GM18517 (cell line): Measurements from ENCODE around the gene EIPR1.

ENCODE experiments used
- ATAC-seq: cut with Tn5 transposase; IDR thresholded peaks from one replicate; pipeline ENCODE4 v1.9.1; 2021; ENCODE audit warnings: mild to moderate bottlenecking, moderate library complexity; ENCODE audit not compliant: unreplicated experiment

Gene EIPR1

DNA sequence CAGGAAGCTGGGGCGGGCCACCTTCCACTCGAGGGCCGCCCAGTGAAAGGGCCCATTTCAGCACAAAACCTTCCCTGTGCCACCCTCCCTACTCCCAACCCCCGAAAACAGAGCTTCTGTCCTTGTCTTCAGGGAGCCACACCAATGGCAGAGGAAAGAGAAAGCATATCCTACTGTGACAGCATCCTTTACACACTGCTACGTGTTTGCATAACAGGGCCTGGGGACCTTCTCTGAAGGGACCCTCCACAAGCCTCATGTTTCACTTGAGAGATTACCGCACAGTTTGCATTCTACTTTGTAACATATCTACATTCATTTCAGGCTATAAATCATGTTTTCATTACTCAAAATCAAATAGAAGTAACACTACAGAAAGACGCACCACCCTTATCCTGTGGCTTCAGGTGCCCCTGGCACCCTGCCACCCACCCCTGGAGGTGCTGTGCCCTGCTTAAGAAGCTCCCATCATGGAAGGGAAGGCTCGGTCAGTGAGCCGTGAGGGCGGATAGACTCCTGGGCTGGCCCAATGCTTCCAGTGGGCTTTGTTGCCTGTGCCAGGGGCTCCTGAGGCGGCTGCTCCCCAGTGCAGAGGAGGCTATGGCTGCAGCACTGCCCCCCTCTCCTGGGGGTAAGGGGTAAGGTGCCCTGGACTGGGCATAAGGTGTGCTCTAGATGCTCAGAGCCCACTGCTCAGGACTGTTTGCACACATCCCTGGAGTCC, 52.0 kb downstream of the EIPR1 start:
- no peak for ATAC-seq

DNA sequence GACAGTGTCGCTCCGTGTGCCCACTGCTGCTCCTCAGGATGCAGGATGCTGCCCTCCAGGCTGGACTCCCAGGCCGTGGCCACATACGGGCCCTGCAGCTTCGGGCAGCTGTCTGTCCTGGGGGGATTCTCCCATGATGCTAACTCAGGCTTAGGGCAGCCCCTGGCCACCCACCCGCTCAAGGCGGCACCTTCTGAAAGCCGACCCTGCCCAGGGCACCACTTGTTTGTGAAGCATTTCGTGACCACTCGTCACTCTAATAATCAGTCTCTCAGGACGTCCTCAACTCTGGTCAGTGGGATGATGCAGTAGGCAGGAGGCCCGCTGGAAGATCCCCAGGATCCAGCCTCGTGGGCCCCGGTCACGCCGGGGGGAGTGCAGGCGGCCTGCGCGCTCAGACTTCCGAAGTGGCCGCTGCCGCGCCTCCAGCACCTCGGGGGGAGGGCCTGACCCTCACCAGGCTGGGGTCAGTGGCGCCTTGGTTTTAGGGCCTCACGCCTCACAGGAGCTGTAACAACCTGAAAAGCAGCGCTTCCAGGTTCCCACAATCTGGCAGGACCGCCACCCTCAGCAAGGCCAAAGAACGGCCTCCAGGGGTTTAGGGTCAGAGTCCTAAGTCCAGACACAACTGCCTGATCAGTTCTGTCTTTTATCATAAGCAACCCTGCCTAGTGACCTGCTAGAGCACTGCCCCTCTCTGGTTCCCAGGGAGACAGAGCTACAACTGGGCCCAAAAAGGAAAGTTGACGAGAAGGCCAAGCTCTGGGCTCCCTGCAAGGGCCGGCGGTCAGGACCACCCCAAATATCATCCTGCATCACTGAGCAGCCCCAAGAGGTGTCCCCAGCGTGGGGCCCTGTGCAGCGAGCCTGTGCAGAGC, 53.0 kb downstream of the EIPR1 start:
- ATAC-seq, result no peak

DNA sequence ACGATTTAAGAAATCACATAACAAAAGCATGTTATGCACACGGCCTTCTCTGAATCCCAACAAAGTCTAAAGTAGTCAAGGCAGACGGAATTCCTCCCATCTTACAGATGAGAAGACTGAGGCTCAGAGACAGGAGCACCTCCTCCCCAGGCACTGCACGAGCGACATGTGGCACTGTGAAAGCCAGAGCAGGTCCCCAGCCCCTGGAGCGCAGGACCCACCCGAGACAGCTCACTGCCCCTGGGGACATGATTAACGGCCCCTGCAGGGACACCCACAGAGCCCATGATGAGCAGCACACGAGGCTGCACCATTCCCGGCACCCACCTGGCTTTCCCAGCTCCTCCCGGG, 53.6 kb downstream of the EIPR1 start:
- no peak for ATAC-seq

DNA sequence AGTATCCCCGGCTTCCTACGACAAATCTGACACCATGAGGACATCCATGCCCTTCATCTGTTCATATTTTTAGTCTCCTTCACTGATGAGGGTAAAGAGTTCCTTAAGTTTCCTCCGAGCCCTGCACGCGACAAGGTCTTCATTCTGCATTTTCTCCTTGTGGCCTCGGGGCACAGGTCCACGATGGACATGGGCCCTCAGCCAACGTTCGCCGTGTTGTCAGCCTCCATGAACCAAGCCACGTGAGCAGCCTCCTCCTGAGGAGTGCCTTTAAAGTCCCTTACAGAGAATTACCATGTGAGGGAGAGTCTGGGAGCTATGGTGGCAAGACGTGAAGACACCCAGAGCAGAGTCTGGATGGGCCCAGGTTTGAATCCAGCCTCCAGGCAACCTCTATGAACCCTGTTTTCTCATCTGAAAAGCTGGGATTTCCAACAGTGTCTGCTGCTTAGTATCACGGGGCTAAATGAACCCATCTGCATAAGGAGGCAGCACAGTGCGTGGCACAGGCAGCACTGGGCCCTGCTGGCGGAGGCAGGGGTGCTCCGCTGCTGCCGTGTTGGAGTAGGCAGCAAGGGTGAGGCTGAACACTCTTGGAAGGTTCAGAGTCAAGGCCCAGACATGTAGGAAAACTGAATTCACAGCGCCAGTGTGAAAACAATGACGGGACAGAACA, 54.1 kb downstream of the EIPR1 start:
- ATAC-seq, result no peak

DNA sequence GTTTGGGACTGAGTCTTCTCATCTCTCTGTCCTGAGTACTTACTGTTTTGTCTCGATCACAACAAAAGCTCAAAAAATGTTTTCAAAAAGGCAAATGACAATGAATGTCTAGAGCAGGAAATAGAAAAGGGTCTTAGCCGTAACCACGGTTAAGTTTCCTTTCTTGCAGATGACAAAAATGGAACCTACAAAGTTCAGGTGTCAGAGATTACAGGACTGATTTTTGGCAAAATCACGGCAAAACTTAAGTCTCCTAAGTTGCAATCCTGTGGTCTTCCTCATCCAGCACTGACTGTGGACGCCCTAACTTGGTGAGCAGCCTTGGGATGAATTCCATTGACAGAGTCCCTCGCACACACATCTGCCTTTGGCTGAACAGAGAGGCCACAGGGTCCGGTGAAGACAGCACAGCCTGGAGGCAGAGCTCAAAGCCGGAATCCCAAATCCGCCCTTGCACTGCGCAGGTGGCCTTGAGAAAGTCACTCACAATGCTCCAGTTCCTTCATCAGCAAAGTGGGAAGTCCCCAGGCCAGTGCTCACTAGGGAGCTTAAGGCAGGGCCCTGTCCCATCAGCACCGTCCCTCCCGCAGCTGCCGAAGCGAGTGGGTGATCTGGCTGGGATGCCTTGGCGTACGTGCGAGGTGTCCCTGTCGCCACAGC, 55.2 kb downstream of the EIPR1 start:
- ATAC-seq, result no peak

DNA sequence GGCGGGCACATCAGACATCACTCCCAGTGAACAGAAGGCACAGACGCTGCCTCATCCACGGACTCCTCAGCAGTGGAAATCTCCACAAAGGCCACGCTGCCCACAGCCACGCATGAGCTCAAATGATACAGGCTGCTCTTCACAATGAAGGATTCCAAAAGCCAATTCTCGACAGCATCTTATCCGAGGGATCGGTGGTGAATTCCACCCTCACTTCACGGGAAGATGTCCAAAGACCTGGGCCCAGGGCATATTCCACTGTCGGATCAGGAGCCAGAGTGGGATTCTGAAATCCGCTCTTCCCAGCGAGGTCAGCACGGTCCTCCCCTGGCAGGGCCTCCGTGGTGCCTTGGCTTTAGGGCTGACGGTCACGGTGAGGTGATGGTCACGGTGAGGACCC, 55.8 kb downstream of the EIPR1 start:
- no peak for ATAC-seq

DNA sequence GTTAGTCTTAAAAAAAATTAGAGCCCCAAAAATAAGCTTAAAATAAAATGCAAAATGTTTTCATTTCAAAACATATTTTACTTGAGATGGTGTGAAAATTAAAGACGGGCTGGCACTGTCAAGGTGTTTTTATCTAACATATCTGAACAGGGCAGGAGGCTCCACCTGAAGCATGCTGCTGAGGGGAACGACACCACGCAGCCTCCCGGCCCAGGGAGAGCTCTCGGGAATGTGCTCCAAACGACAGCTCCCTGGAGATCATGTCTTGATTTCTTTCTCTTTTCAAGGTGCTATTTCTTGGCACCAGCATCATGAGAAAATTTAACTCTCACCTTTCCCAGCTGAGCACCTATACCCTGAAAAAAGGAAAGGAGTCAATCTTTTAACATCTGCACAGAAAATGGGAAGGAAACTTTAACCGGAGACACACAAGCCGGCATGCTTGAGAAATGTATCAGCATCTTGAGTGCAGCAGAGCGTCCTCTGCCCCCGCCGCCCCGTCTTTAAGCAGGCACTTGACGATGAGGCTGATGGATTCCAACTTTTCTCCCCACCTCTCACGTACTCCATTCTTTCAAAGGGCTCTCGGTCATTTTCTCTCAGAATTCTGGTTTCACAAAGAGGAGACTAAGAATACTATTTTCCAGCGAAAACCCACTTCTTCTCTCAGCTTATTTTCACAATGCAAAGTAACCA, 56.6 kb downstream of the EIPR1 start:
- ATAC-seq, result no peak

DNA sequence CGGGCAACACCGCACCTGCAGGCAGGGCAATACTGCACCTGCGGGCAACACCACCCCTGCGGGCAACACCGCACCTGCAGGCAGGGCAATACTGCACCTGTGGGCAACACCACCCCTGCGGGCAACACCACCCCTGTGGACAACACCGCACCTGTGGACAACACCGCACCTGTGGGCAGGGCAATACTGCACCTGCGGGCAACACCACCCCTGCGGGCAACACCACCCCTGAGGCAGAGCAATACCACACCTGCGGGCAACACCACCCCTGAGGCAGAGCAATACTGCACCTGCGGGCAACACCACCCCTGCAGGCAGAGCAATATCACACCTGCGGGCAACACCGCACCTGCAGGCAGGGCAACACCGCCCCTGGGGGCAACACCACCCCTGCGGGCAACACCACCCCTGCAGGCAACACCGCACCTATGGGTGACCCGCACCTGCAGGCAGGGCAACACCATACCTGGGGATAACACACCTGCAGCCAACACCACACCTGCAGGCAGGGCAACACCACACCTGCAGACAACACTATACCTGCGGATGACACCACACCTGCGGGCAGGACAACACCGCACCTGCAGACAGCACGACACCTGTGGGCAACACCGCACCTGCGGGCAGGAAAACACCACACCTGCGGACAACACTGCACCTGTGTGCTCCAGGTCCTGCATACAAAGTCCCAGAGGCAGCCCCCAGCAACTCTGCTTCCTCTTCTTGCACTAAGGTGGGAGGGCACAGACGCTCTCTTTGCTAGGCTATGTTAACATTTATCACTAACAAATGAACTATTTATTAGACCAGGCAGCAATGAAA, 57.7 kb downstream of the EIPR1 start:
- no peak for ATAC-seq

DNA sequence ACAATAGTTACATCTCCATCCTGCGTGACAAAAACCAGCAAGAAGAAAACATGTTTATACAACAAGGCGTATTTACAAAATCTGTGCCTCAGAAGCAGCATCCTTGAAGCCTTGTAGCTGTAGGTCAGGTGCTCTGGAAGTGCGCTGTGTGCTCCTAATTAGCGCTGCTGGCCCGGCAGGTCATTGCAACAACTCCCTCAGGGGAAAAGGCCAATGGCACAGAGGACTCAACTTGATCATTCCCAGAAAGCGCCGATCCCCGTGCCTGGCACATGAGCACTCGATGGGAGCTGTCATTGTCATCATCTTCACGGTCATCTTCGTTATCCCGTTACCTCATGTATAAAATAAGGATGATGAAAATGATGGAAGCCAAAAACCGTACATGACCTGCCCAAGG, 58.5 kb downstream of the EIPR1 start:
- ATAC-seq, result no peak

DNA sequence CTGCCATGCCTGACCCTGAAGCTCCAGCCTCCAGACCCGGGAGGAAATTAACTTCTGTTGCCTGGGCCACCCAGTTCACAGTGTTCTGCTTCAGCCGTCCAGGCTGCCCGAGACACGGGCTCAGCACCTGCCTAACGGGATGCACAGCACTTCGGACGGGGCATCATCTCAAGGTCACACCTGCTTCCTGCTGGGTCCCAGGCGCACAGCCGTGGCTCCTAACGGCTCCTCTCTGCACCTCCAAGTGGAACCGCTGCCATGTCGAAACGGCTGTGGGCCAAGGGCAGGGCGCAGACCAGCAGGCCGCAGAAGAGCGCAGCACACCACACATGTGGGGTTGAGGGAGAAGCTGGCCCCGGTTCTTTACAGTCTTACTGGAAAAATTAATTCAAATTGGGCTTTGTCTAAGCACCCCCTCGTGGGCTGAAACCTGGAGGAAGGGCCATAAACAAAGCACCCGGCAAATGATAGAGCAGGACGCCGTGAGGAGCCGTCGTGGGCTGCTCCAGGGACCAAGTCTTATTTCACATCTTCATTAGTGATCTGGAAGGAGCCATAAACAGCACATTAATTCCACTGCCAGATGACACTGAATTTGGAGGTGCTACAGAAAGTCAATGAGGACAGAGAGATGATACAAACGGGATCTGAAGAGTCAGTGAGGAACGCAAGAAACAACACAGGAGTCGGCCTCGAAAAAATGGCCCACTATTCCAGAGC, 59.6 kb downstream of the EIPR1 start:
- no peak for ATAC-seq

DNA sequence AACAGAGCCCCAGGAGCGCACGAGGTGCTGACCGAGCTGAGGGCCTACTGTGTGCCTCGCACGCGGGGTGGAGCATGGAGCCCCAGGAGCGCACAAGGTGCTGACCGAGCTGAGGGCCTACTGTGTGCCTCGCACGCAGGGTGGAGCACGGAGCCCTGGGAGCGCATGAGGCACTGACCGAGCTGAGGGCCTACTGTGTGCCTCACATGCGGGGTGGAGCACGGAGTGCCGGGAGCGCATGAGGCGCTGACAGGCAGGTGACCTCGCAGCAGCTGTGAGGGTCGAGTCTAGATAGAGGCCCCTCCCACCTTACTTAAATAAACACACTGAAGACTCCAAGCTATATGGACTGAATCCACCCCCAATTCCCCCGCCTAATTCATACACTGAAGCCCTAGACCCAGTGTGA, 60.3 kb downstream of the EIPR1 start:
- ATAC-seq, result no peak

DNA sequence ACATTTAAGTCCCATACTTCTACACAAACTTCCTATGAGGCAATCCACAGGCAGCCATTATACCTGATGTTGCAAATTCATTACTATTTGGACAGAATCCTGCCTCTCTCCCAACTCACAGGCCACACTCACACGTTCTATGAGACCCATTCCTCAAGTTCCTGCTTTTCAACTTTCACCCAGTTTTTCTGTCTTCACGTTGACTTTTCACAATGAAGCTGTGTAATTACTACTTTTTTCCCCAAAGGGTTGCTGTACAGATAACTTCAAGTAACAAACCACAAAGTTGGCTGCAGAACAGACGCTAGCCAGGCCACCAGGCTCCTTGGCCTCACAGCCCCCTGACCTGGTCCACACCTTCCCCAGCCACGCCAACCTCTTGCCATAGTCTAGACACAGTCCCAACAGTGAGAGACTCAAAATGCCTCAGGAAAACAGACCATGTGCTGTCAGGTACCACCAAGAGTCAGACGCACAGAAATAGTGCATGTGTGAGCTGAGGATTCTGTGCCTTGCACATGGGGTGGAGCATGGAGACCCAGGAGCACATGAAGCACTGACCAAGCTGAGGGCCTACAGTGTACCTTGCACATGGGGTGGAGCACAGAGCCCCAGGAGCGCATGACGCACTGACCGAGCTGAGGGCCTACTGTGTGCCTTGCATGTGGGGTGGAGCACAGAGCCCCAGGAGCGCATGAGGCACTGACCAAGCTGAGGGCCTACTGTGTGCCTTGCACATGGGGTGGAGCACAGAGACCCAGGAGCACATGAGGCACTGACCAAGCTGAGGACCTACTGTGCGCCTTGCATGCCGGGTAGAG, 61.0 kb downstream of the EIPR1 start:
- ATAC-seq, result no peak

DNA sequence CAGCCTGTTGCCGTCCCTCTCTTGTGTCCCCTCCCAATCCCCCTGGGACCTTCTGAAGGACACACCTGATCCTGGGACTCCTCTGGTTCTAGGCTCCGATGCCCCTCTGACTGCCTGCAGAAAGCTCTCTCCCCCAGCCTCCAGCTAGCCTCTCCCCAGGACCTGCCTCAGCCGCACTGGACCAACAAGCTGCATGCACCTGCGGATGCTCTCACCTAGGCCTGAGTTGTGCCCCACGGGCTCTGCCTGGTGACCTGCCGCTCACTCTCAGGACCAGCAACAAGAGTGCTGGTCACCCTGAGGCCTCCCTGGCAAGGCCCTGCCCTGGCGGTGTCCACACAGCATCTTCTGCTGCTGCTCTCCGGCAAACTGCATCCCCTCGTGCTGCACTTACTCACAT, 63.0 kb downstream of the EIPR1 start:
- ATAC-seq, result no peak

DNA sequence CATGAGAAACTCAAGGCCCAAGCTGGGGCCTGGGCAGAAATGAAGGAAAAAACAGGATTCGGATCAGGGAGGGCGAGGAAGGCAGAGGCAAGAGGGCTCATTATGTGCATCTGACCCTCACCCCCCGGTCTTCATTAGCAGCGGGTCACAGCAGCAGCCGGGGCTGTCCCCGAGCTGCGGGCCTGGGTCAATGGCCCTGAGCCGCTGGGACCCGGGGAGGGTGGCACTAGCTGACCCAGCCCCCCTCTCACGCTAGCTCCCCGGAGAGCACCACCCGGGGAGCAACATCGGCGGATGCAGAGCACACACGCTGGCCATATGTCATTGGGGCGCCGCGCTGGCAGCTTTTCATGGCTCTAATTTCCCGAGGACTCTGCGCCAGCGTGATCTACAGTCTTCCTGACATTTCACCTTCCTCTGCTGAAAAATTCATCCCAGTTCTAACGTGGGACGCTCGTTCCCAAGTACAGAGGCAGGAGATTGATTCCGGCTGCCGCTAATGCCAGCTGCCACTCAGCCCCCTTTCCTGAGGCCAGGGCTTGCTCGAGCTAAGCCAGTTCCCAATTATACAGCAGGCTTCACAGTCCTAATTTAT, 63.7 kb downstream of the EIPR1 start:
- no peak for ATAC-seq

DNA sequence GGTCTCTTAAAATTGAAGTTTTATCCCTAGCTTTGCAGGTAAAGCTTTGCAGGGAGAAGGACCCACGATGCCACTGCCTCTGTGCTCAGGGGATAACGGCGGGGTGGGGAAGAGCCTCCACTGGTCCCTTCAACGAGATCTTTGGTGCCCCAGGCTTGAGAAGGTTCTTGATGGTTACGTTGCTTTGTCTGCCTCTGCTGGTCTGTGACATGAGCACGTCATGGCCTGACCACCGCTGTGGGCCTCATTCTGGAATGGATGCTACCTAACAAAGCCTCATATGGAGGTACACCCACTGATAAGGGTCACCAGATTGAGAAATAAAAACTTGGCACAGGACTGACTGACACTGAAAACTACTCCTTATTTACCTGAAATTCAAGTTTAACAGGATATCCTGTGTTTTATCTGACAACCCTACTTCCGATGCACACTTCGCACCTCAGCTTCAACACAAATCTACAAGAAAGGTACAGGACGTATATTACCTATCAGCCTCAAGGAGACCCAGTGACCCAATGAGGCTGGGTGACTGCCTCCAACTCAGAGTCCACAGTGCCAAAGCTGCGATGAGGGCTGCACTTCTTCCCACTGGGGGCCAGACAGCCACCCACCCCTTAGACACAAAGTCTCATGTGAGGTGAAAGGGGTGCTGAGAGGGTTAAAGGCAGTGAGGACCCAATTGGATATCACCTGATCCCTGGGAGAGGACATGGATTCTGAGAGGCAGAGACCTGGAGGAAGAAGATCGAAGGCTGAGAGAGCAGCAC, 64.9 kb downstream of the EIPR1 start:
- no peak for ATAC-seq

DNA sequence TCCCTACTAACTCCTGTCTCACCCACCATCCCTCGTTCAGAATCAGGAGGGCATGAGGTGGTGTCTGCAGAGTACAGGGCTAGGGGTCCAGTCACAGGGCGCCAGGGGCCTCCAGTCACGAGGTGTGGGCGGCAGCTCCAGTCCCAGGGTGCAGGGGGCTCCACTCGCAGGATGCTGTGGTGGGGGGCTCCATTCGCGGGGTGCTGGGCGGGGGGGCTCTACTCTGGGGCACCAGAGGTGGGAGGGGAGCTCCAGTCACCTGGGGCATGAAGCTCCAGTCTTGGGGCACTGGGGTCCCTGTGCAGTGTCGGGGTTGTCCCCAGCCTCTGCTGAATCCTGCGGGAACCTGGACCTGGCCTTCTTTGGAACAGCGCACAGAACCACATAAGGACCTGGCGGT, 66.0 kb downstream of the EIPR1 start:
- no peak for ATAC-seq
